Right lobe of liver (tissue), 4 donors: Measurements from ENCODE around the gene TPPP3.

Source experiments
- CTCF ChIP-seq, 4 donors: fragments of 200-600 bp in 3 of 4; fragments of 450-650 bp in 1 of 4; IDR thresholded peaks; one replicate each; pipeline versions ENCODE4 v1.5.1 to v1.8.0; 2016 to 2022; ENCODE audit warnings: antibody characterized with exemption in 4 of 4, mild to moderate bottlenecking in 2 of 4
- POLR2A ChIP-seq: fragments of 450-650 bp; IDR thresholded peaks from one replicate; pipeline ENCODE4 v1.6.1; 2017; ENCODE audit warnings: antibody characterized with exemption, mild to moderate bottlenecking
- donor health status: DM: no; HTN: no; CAD: no.
- donor health status: DM: no; HTN: no; CAD: no.
- donor health status: DM: no; HTN: yes; CAD: no.

- TF ChIP-seq CTCF (IDR thresholded peaks at IDR 0.05) (no peak), POLR2A (no peak)
Observed at GRCh38 chr16:67437513-67437912, 44.2 kb upstream of the TPPP3 start.
